Measurements from ENCODE around the gene MYB. TPM values are rescaled to one million over a fixed set of nuclear protein-coding genes. Genes with fewer than 3 reads are reported as not detected.

The MYB gene
- total RNA-seq, 1 donor from 2014 or later, result 2.0 TPM

DNA sequence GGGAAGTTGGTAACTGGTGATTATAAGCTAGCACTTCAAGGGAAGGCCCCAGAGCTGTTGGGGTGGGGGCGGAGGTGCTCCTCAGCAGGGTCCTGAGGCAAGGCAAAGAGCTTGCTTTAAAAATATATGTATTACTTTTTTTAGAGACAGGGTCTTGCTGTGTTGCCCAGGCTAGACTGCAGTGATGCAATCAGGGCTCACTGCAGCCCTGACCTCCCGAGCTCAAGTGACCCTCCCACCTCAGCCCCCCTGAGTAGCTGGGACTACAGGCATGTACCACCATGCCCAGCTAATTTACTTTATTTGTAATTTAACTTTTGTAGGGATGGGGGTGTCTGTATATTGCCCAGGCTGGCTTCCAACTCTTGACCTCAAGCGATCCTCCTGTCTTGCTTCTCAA is 87.2 kb downstream of the MYB start:
- intact Hi-C loops (cut with DNase I), result no loop called here
- Histone ChIP-seq H3K27me3 (no peaks in the 10 kb centered on the region), H3K4me1 (no peaks in the 10 kb centered on the region), H3K9me3 (no peaks in the 10 kb centered on the region), H3K27ac (no peak overlapping the region), H3K4me3 (no peak overlapping the region), H3K36me3 (no peaks in the 10 kb centered on the region)
- DNase-seq, result no peak
- ATAC-seq, result no peak
- TF ChIP-seq, protein P1, sequence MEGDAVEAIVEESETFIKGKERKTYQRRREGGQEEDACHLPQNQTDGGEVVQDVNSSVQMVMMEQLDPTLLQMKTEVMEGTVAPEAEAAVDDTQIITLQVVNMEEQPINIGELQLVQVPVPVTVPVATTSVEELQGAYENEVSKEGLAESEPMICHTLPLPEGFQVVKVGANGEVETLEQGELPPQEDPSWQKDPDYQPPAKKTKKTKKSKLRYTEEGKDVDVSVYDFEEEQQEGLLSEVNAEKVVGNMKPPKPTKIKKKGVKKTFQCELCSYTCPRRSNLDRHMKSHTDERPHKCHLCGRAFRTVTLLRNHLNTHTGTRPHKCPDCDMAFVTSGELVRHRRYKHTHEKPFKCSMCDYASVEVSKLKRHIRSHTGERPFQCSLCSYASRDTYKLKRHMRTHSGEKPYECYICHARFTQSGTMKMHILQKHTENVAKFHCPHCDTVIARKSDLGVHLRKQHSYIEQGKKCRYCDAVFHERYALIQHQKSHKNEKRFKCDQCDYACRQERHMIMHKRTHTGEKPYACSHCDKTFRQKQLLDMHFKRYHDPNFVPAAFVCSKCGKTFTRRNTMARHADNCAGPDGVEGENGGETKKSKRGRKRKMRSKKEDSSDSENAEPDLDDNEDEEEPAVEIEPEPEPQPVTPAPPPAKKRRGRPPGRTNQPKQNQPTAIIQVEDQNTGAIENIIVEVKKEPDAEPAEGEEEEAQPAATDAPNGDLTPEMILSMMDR (IDR thresholded peaks at IDR 0.05), result no peak

DNA sequence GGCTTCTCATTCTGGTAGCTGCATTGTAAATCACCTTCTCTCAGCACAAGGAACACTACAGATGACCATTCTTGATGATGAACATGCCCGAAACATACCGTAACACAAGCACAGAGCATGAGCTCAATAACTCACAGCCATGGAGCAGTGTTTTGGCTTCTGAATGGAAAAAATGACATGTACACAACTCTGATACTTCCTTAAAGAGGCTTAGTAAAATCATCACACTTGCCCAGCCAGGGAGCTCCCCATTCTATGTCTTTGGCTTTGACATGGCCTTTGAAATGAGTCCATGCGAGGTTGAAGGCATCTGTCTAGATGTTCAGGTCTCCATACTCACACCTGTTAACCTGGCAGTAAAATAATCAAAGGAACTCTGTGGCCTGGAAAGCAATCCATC is 87.6 kb downstream of the MYB start:
- no peak for ATAC-seq
- TF ChIP-seq, protein P1 (IDR thresholded peaks at IDR 0.05), result no peak
- no peaks in the 10 kb centered on the region for H3K36me3 ChIP-seq

More for the DNA sequence above, 87.6 kb downstream of the MYB start:
- Histone ChIP-seq H3K4me3 (no peak overlapping the region), H3K27ac (no peak overlapping the region), H3K4me1 (no peaks in the 10 kb centered on the region), H3K27me3 (no peaks in the 10 kb centered on the region), H3K9me3 (no peaks in the 10 kb centered on the region)
- DNase-seq, result no peak
- intact Hi-C loops (cut with DNase I), result no loop called here

Small RNA genes within 50 kb of the gene (microRNA-seq; reads per million reads assigned to microRNA genes)
- gene MIR548A2 (ENCODE audit: borderline microRNAs expressed), result not detected

Other genes starting within 250 kb of the MYB start
- 1.2 TPM for gene ALDH8A1, start 231.2 kb upstream of the MYB start, total RNA-seq
- 48.2 TPM for gene HBS1L, start 126.5 kb upstream of the MYB start, total RNA-seq

All from upper lobe of right lung (tissue), 1 donor.